HCT116 (cell line): ENCODE results near the gene HMGCL. TPM values are rescaled to one million over a fixed set of nuclear protein-coding genes. Genes with fewer than 3 reads are reported as not detected.
A peak's percentile ranks its signal among the peaks of the same experiment; 100 is the strongest.

ENCODE experiments used
- ATAC-seq: fragments of 200-7000 bp; cut with Tn5 transposase; 2 replicates; pipeline ENCODE4 v1.9.1; 2020; ENCODE audit warnings: mild to moderate bottlenecking, moderate library complexity
- BruUV-seq: library from RNA; stranded (reverse); fragments of 400-500 nt; replicated peaks from 2 replicates; lab custom pipeline; 2021; lab: Mats Ljungman, UMichigan
- CTCF ChIA-PET: fragments of 300-600 bp; sonication (Branson Sonifier 250); formaldehyde crosslinking; loops from one replicate; lab custom pipeline; 2021; ENCODE audit warnings: antibody characterized with exemption; lab: Charles Lee
- POLR2A ChIA-PET: fragments of 300-600, 350-600 bp; sonication (Branson Sonifier 250); formaldehyde crosslinking; loops from one replicate; lab custom pipeline; 2021; ENCODE audit warnings: antibody characterized with exemption; lab: Charles Lee
- RAD21 ChIA-PET, 2 experiments: fragments of 300-600 bp; sonication (Branson Sonifier 250); formaldehyde crosslinking; loops; one replicate each; lab custom pipeline; 2023; ENCODE audit warnings: low total read pairs in 2 of 2; ENCODE audit not compliant: uncharacterized antibody in 2 of 2, unreplicated experiment in 2 of 2, low non-redundant PET in 1 of 2; lab: Charles Lee
- DNase-seq: peaks from one replicate; pipeline ENCODE4 v3.0.0-alpha.2; 2010; ENCODE audit warnings: low read depth, low spot score
- H2AFZ ChIP-seq: fragments of 200-600 bp; shearing (Covaris generic), sonication (generic); 2 replicates; pipeline ENCODE4 v1.6.1; 2017; ENCODE audit warnings: low read depth, mixed run types, mixed read lengths, antibody characterized with exemption, low read length; ENCODE audit not compliant: poor library complexity, severe bottlenecking
- H3K27ac ChIP-seq: 2 replicates; pipeline ENCODE4 v1.5.1; 2012; ENCODE audit warnings: low read depth, low read length
- H3K27me3 ChIP-seq: fragments of 200-600 bp; sonication (generic); 2 replicates; pipeline ENCODE4 v1.6.1; 2016; ENCODE audit warnings: mixed run types, low read length, mixed read lengths; ENCODE audit not compliant: insufficient read depth
- H3K36me3 ChIP-seq, 2 experiments: fragments of 200-500 bp in 1 of 2; fragments of 200-600 bp in 1 of 2; sonication (Bioruptor generic) in 1 of 2; sonication (generic) in 1 of 2; 2 replicates each; pipeline versions ENCODE4 v1.5.1 to v1.6.1; 2014 to 2016; ENCODE audit warnings: low read length in 2 of 2, inconsistent platforms in 1 of 2, mixed read lengths in 1 of 2, mixed run types in 1 of 2; ENCODE audit not compliant: insufficient read depth in 2 of 2, control insufficient read depth in 1 of 2
- H3K4me1 ChIP-seq, 2 experiments: fragments of 200-600 bp in 1 of 2; sonication (generic) in 1 of 2; 2 replicates each; pipeline versions ENCODE4 v1.5.1 to v1.6.1; 2012 to 2017; ENCODE audit warnings: low read length in 2 of 2, inconsistent platforms in 1 of 2, mild to moderate bottlenecking in 1 of 2, mixed read lengths in 1 of 2, mixed run types in 1 of 2, moderate library complexity in 1 of 2; ENCODE audit not compliant: insufficient read depth in 2 of 2, control insufficient read depth in 1 of 2
- H3K4me2 ChIP-seq: fragments of 200-600 bp; sonication (generic); 2 replicates; pipeline ENCODE4 v1.6.1; 2017; ENCODE audit warnings: mixed run types, low read length, mixed read lengths
- H3K4me3 ChIP-seq, 2 experiments: fragments of 200-600 bp in 1 of 2; sonication (generic) in 1 of 2; replicated peaks in 1 of 2; 2 replicates each; pipeline ENCODE4 v1.5.1; 2011 to 2016; ENCODE audit warnings: low read length in 2 of 2, control low read depth in 1 of 2, low read depth in 1 of 2, mild to moderate bottlenecking in 1 of 2, mixed read lengths in 1 of 2, mixed run types in 1 of 2
- H3K79me2 ChIP-seq: fragments of 200-600 bp; sonication (generic); 2 replicates; pipeline ENCODE4 v1.6.1; 2017; ENCODE audit warnings: mild to moderate bottlenecking, mixed run types, low read length, moderate library complexity, mixed read lengths; ENCODE audit not compliant: insufficient read depth
- H3K9ac ChIP-seq: fragments of 200-600 bp; sonication (generic); 2 replicates; pipeline ENCODE4 v1.6.1; 2016; ENCODE audit warnings: low read length, mixed read lengths
- H3K9me2 ChIP-seq: fragments of 200-600 bp; sonication (generic), shearing (Covaris generic); 2 replicates; pipeline ENCODE4 v1.6.1; 2017; ENCODE audit warnings: mixed run types, mild to moderate bottlenecking, moderate library complexity; ENCODE audit not compliant: insufficient read depth
- H3K9me3 ChIP-seq, 2 experiments: fragments of 200-500 bp in 1 of 2; fragments of 200-600 bp in 1 of 2; sonication (Bioruptor generic) in 1 of 2; sonication (generic) in 1 of 2; 2 replicates each; pipeline ENCODE4 v1.6.1; 2014 to 2017; ENCODE audit warnings: low read length in 2 of 2, mixed read lengths in 2 of 2, inconsistent platforms in 1 of 2, low read depth in 1 of 2, mild to moderate bottlenecking in 1 of 2, mixed run types in 1 of 2, moderate library complexity in 1 of 2; ENCODE audit not compliant: control insufficient read depth in 1 of 2, insufficient read depth in 1 of 2
- H4K20me1 ChIP-seq: fragments of 200-600 bp; sonication (generic), shearing (Covaris generic); 2 replicates; pipeline ENCODE4 v1.6.1; 2017; ENCODE audit warnings: mixed run types, mild to moderate bottlenecking, moderate library complexity; ENCODE audit not compliant: insufficient read depth
- ATF3 ChIP-seq: IDR thresholded peaks from 2 replicates; pipeline ENCODE4 v1.6.1; 2012
- CBX3 ChIP-seq: IDR thresholded peaks from 2 replicates; pipeline ENCODE4 v1.6.1; 2012; ENCODE audit warnings: low read depth
- CEBPB ChIP-seq: IDR thresholded peaks from 2 replicates; pipeline ENCODE4 v1.6.1; 2012; ENCODE audit warnings: low read depth
- CTCF ChIP-seq, 3 experiments: fragments of 200-600 bp in 1 of 3; sonication (generic) in 1 of 3; IDR thresholded peaks in 2 of 3; conservative IDR thresholded peaks in 1 of 3; 2 replicates each; pipeline ENCODE4 v1.5.1; 2012 to 2017; ENCODE audit warnings: low read depth in 2 of 3, low read length in 2 of 3, antibody characterized with exemption in 1 of 3, borderline replicate concordance in 1 of 3, control low read depth in 1 of 3, mild to moderate bottlenecking in 1 of 3, mixed read lengths in 1 of 3, mixed run types in 1 of 3, moderate library complexity in 1 of 3; ENCODE audit not compliant: insufficient read depth in 1 of 3
- EGR1 ChIP-seq: IDR thresholded peaks from 2 replicates; pipeline ENCODE4 v1.6.1; 2012; ENCODE audit warnings: low read depth
- ELF1 ChIP-seq: IDR thresholded peaks from 2 replicates; pipeline ENCODE4 v1.6.1; 2012; ENCODE audit warnings: low read depth, borderline replicate concordance
- EZH2 ChIP-seq: fragments of 200-600 bp; sonication (generic); IDR thresholded peaks from 2 replicates; pipeline ENCODE4 v1.6.1; 2017; ENCODE audit warnings: antibody characterized with exemption, mixed run types
- EZH2phosphoT487 ChIP-seq: fragments of 200-600 bp; IDR thresholded peaks from 2 replicates; pipeline ENCODE4 v1.6.1; 2018; ENCODE audit warnings: antibody characterized with exemption, borderline replicate concordance
- FOSL1 ChIP-seq: IDR thresholded peaks from 2 replicates; pipeline ENCODE4 v1.6.1; 2012; ENCODE audit warnings: low read depth
- JUND ChIP-seq: IDR thresholded peaks from 2 replicates; pipeline ENCODE4 v1.6.1; 2012
- MAX ChIP-seq: IDR thresholded peaks from 2 replicates; pipeline ENCODE4 v1.6.1; 2012
- POLR2A ChIP-seq: IDR thresholded peaks from 2 replicates; pipeline ENCODE4 v1.7.0; 2011; ENCODE audit warnings: borderline replicate concordance; ENCODE audit not compliant: insufficient read depth, insufficient read length; ENCODE audit errors: extremely low read depth
- RAD21 ChIP-seq: IDR thresholded peaks from 2 replicates; pipeline ENCODE4 v1.6.1; 2012; ENCODE audit warnings: low read depth, mild to moderate bottlenecking
- SP1 ChIP-seq: IDR thresholded peaks from 2 replicates; pipeline ENCODE4 v1.6.1; 2012; ENCODE audit warnings: low read depth
- YY1 ChIP-seq: IDR thresholded peaks from 2 replicates; pipeline ENCODE4 v1.6.1; 2011; ENCODE audit warnings: low read length, low read depth, moderate library complexity, mild to moderate bottlenecking; ENCODE audit not compliant: insufficient replicate concordance; ENCODE audit errors: extremely low read depth
- ZBTB33 ChIP-seq: IDR thresholded peaks from 2 replicates; pipeline ENCODE4 v1.6.1; 2011; ENCODE audit warnings: mild to moderate bottlenecking, low read length, moderate library complexity; ENCODE audit not compliant: insufficient replicate concordance; ENCODE audit errors: extremely low read depth
- ZNF274 ChIP-seq: fragments of 200-500 bp; sonication (Bioruptor generic); IDR thresholded peaks from 2 replicates; pipeline ENCODE4 v1.6.1; 2014; ENCODE audit warnings: mild to moderate bottlenecking, low read depth, low read length, inconsistent platforms
- intact Hi-C: fragments of 100-400 bp; cut with micrococcal nuclease; formaldehyde crosslinking; loops from 2 replicates; pipeline ENCODE4 v1.10.0; 2022
- total RNA-seq: library from RNA; stranded (reverse); gene quantifications from one replicate; pipeline ENCODE4 v1.2.1, GENCODE V29; 2021; ENCODE audit not compliant: unreplicated experiment

Gene HMGCL
- total RNA-seq, 1 experiment from 2014 or later: 36.2 TPM

GRCh38 chr1:23838401-23838866 is 13.2 kb upstream of the HMGCL start (continued):
- no peak for TF ChIP-seq ZBTB33

- no peaks in the 10 kb centered on the region for H4K20me1 ChIP-seq
- no peak overlapping the region for H3K9ac ChIP-seq
- CTCF ChIA-PET: no interaction called here
- POLR2A ChIA-PET: no interaction called here
- H3K27me3 ChIP-seq: peaks cover 5% of the 10 kb centered on the region; the same call in 1 of the 2 replicates
- intact Hi-C loops: no loop called here
- H2AFZ ChIP-seq: peak overlapping the region; percentile 96
- peak overlapping the region in 1 of 2 experiments; percentile 48; a peak in 3 of 4 replicates for H3K4me3 ChIP-seq
- no peaks in the 10 kb centered on the region for H3K36me3 ChIP-seq
- no peak overlapping the region for H3K27ac ChIP-seq
- ATAC-seq (peak; percentile 5; the same call in 1 of the 2 replicates), DNase-seq (no peak)
- H3K9me3 ChIP-seq: no peaks in the 10 kb centered on the region
- H3K4me2 ChIP-seq: peak overlapping the region; percentile 79
- H3K9me2 ChIP-seq: no peaks in the 10 kb centered on the region
- peaks cover 5 to 15% of the 10 kb centered on the region in 2 experiments; a peak in 3 of 4 replicates for H3K4me1 ChIP-seq
- no TSS peak for BruUV-seq
- no peaks in the 10 kb centered on the region for H3K79me2 ChIP-seq
- RAD21 ChIA-PET: interaction anchor here in 1 of 2 experiments (1.2 kb wide), 1 partner anchor 30 kb away, joined by 3 read pairs; no protein-coding TSS in a partner anchor
- TF ChIP-seq CEBPB (no peak), ZNF274 (no peak), EZH2phosphoT487 (no peak), SP1 (no peak), ELF1 (no peak), MAX (no peak), RAD21 (no peak), POLR2A (no peak), EZH2 (no peak), YY1 (no peak), CTCF (IDR thresholded peaks at IDR 0.05 in 2 of 3, conservative IDR thresholded peaks at IDR 0.05 in 1 of 3; ENCODE audit: borderline replicate concordance in 1 of 3, insufficient read depth in 1 of 3, low read depth in 2 of 3, low read length in 2 of 3) (no peak), CBX3 (no peak), FOSL1 (no peak), JUND (no peak), ATF3 (no peak), EGR1 (no peak), ZBTB33 (no peak)
Observed at GRCh38 chr1:23837908-23838307, 12.7 kb upstream of the HMGCL start.
